ENCODE measurements around the gene GATA6.

GRCh38 chr18:22161090-22161489 lies 8.3 kb upstream of the GATA6 start:
- TF ChIP-seq CTCF (IDR thresholded peaks at IDR 0.05; ENCODE audit: control extremely low read depth in 1 of 3, insufficient read depth in 1 of 3, low read depth in 1 of 3, low read length in 3 of 3) = no peak
- TF ChIP-seq EZH2 (IDR thresholded peaks at IDR 0.05; ENCODE audit: low read depth, low read length, severe bottlenecking) = no peak
- no peak for TF ChIP-seq SP1 (IDR thresholded peaks at IDR 0.05; ENCODE audit: low read depth, low read length)
- TF ChIP-seq TCF12 (IDR thresholded peaks at IDR 0.05; ENCODE audit: low read depth, low read length) = no peak
- no peak for TF ChIP-seq EP300 (IDR thresholded peaks at IDR 0.05; ENCODE audit: borderline replicate concordance in 1 of 2, low read depth in 2 of 2, low read length in 2 of 2)
- TF ChIP-seq CHD2 (IDR thresholded peaks at IDR 0.05; ENCODE audit: low read length) = no peak
- TF ChIP-seq POLR2AphosphoS5 (IDR thresholded peaks at IDR 0.05; ENCODE audit: low read depth, low read length) = no peak
- no peak for TF ChIP-seq SUZ12 (IDR thresholded peaks at IDR 0.05; ENCODE audit: low read length)
- TF ChIP-seq RAD21 (IDR thresholded peaks at IDR 0.05 in 1 of 2, conservative IDR thresholded peaks at IDR 0.05 in 1 of 2; ENCODE audit: low read depth in 2 of 2, low read length in 2 of 2) = no peak
- no peak for TF ChIP-seq JUND (IDR thresholded peaks at IDR 0.05; ENCODE audit: low read length)
- TF ChIP-seq MAX (IDR thresholded peaks at IDR 0.05) = no peak
- TF ChIP-seq USF2 (IDR thresholded peaks at IDR 0.05; ENCODE audit: low read length) = no peak
